Jurkat, Clone E6-1 (cell line): ENCODE results near the gene LMX1A.
A peak's percentile ranks its signal among the peaks of the same experiment; 100 is the strongest.

Experiments used
- DNase-seq: peaks from one replicate; pipeline ENCODE4 v3.0.0-alpha.2; 2011; ENCODE audit warnings: low read depth, low spot score
- H3K4me3 ChIP-seq: 2 replicates; pipeline ENCODE4 v1.5.1; 2011; ENCODE audit warnings: mild to moderate bottlenecking, low read length, control low read depth, moderate library complexity

Gene LMX1A

GRCh38 chr1:165371588-165372225, 15.2 kb upstream of the LMX1A start:
- no peak overlapping the region for H3K4me3 ChIP-seq
- no peak for DNase-seq

GRCh38 chr1:165369255-165369848, 12.8 kb upstream of the LMX1A start:
- peak; percentile 18 for DNase-seq

GRCh38 chr1:165367375-165367993, 11.0 kb upstream of the LMX1A start:
- DNase-seq, result peak; percentile 76
- H3K4me3 ChIP-seq, result no peak overlapping the region

More at GRCh38 chr1:165369255-165369848, 12.8 kb upstream of the LMX1A start:
- no peak overlapping the region for H3K4me3 ChIP-seq

- no peak for DNase-seq
- no peak overlapping the region for H3K4me3 ChIP-seq
Observed at GRCh38 chr1:165365341-165365740, 8.8 kb upstream of the LMX1A start.

- no peak overlapping the region for H3K4me3 ChIP-seq
- DNase-seq, result no peak
Observed at GRCh38 chr1:165364568-165365133, 8.1 kb upstream of the LMX1A start.

- no peak for DNase-seq
- no peak overlapping the region for H3K4me3 ChIP-seq
Observed at GRCh38 chr1:165356876-165357275, 361 bp upstream of the LMX1A start.

GRCh38 chr1:165355139-165355976, 1.2 kb downstream of the LMX1A start:
- no peak for DNase-seq
- no peak overlapping the region for H3K4me3 ChIP-seq

GRCh38 chr1:165354739-165355138, 1.8 kb downstream of the LMX1A start:
- H3K4me3 ChIP-seq, result no peak overlapping the region
- no peak for DNase-seq

GRCh38 chr1:165353731-165354671, 2.5 kb downstream of the LMX1A start:
- DNase-seq, result no peak
- no peak overlapping the region for H3K4me3 ChIP-seq

- DNase-seq, result no peak
- H3K4me3 ChIP-seq, result no peak overlapping the region
Observed at GRCh38 chr1:165352442-165353293, 3.8 kb downstream of the LMX1A start.

- DNase-seq, result no peak
- H3K4me3 ChIP-seq, result no peak overlapping the region
Observed at GRCh38 chr1:165351863-165352441, 4.6 kb downstream of the LMX1A start.

GRCh38 chr1:165350840-165351239, 5.7 kb downstream of the LMX1A start:
- DNase-seq, result no peak
- H3K4me3 ChIP-seq, result no peak overlapping the region

- no peak for DNase-seq
- no peak overlapping the region for H3K4me3 ChIP-seq
Observed at GRCh38 chr1:165345502-165345901, 11.0 kb downstream of the LMX1A start.

- H3K4me3 ChIP-seq, result no peak overlapping the region
- no peak for DNase-seq
Observed at GRCh38 chr1:165344736-165345135, 11.8 kb downstream of the LMX1A start.

GRCh38 chr1:165344198-165344597, 12.3 kb downstream of the LMX1A start:
- DNase-seq, result no peak
- no peak overlapping the region for H3K4me3 ChIP-seq

- H3K4me3 ChIP-seq, result no peak overlapping the region
- DNase-seq, result no peak
Observed at GRCh38 chr1:165342587-165342986, 13.9 kb downstream of the LMX1A start.

GRCh38 chr1:165342168-165342567, 14.3 kb downstream of the LMX1A start:
- DNase-seq, result no peak
- H3K4me3 ChIP-seq, result no peak overlapping the region
